Putamen (tissue), 1 donor: ENCODE measurements around the gene GABRB2.
A peak's percentile ranks its signal among the peaks of the same experiment; 100 is the strongest.

Experiments used
- DNase-seq: peaks from one replicate; pipeline ENCODE4 v3.0.0-alpha.2; 2016; ENCODE audit warnings: low spot score

GABRB2 gene

GRCh38 chr5:161387121-161387520 is 159.4 kb downstream of the GABRB2 start:
- no peak for DNase-seq

GRCh38 chr5:161385027-161385426 is 161.5 kb downstream of the GABRB2 start:
- DNase-seq, result no peak

- DNase-seq, result no peak
Observed at GRCh38 chr5:161382685-161383084, 163.8 kb downstream of the GABRB2 start.

- no peak for DNase-seq
Observed at GRCh38 chr5:161380486-161380885, 166.0 kb downstream of the GABRB2 start.

GRCh38 chr5:161378701-161379100 is 167.8 kb downstream of the GABRB2 start:
- no peak for DNase-seq

- no peak for DNase-seq
Observed at GRCh38 chr5:161376034-161376433, 170.5 kb downstream of the GABRB2 start.

- DNase-seq, result no peak
Observed at GRCh38 chr5:161373345-161373707, 173.2 kb downstream of the GABRB2 start.

- DNase-seq, result no peak
Observed at GRCh38 chr5:161372682-161373344, 173.7 kb downstream of the GABRB2 start.

- DNase-seq, result peak; percentile 23
Observed at GRCh38 chr5:161369022-161369421, 177.5 kb downstream of the GABRB2 start.

- DNase-seq, result peak; percentile 26
Observed at GRCh38 chr5:161358446-161358845, 188.1 kb downstream of the GABRB2 start.

GRCh38 chr5:161344234-161344633 is 202.3 kb downstream of the GABRB2 start:
- DNase-seq, result no peak

- peak; percentile 28 for DNase-seq
Observed at GRCh38 chr5:161342886-161343285, 203.6 kb downstream of the GABRB2 start.

- no peak for DNase-seq
Observed at GRCh38 chr5:161340012-161340411, 206.5 kb downstream of the GABRB2 start.

- DNase-seq, result no peak
Observed at GRCh38 chr5:161333194-161333880, 213.2 kb downstream of the GABRB2 start.

- no peak for DNase-seq
Observed at GRCh38 chr5:161332343-161332742, 214.2 kb downstream of the GABRB2 start.

- DNase-seq, result no peak
Observed at GRCh38 chr5:161314033-161314432, 232.5 kb downstream of the GABRB2 start.

- no peak for DNase-seq
Observed at GRCh38 chr5:161312882-161313281, 233.6 kb downstream of the GABRB2 start.

GRCh38 chr5:161311965-161312364 is 234.6 kb downstream of the GABRB2 start:
- peak; percentile 53 for DNase-seq

- DNase-seq, result no peak
Observed at GRCh38 chr5:161311146-161311708, 235.3 kb downstream of the GABRB2 start.

GRCh38 chr5:161306351-161306995 is 240.1 kb downstream of the GABRB2 start:
- no peak for DNase-seq

- DNase-seq, result no peak
Observed at GRCh38 chr5:161305601-161306000, 240.9 kb downstream of the GABRB2 start.

GRCh38 chr5:161302559-161302958 is 244.0 kb downstream of the GABRB2 start:
- DNase-seq, result no peak

GRCh38 chr5:161301586-161301985 is 244.9 kb downstream of the GABRB2 start:
- no peak for DNase-seq
